Activated naive CD8-positive, alpha-beta T cell treated with anti-CD3 and anti-CD28 coated beads, Interleukin-2, amount 50 U/mL, for 24 hours (primary cell): ENCODE results near the gene NXPH1.

Source experiments
- ATAC-seq: fragments of 150-1000 bp; cut with Tn5 transposase; one replicate; pipeline ENCODE4 v1.10.0; 2021
- DNase-seq: peaks from one replicate; pipeline ENCODE4 v3.0.0; 2021
- H3K27ac Mint-ChIP-seq: one replicate; pipeline ENCODE4 v1.8.0; 2021; ENCODE audit warnings: mild to moderate bottlenecking, mixed read lengths
- H3K27me3 Mint-ChIP-seq: one replicate; pipeline ENCODE4 v1.8.0; 2021; ENCODE audit warnings: mixed read lengths
- H3K36me3 Mint-ChIP-seq: one replicate; pipeline ENCODE4 v1.8.0; 2021; ENCODE audit warnings: low read depth, mixed read lengths
- H3K4me1 Mint-ChIP-seq: one replicate; pipeline ENCODE4 v1.8.0; 2021; ENCODE audit warnings: mixed read lengths
- H3K4me3 Mint-ChIP-seq: one replicate; pipeline ENCODE4 v1.8.0; 2021; ENCODE audit warnings: mild to moderate bottlenecking, moderate library complexity, mixed read lengths
- H3K9me3 Mint-ChIP-seq: one replicate; pipeline ENCODE4 v1.8.0; 2021; ENCODE audit warnings: mixed read lengths

Gene NXPH1

DNA sequence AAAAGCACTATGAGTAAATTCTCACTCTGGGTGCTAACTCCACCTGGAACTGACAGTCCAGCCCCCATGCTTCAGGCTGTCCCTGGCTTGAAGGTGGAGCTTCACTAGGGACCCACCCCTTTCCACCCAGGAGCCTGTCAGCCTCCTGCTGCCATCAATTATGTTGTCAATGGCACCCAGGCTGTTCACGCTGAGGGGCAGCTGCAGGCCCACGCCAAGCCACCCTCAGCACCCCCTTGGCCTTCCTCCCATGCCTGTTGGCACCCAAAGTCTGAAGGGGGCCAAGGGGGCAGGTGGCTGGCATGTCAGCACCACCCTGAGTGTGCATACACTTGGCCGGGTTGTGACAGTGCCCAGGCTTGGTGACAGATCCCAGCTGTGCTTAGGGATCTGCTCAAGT, 149.3 kb downstream of the NXPH1 start:
- Mint-ChIP-seq H3K27ac (no peak overlapping the region), H3K4me1 (no peaks in the 10 kb centered on the region), H3K36me3 (no peaks in the 10 kb centered on the region), H3K27me3 (no peaks in the 10 kb centered on the region), H3K4me3 (no peak overlapping the region), H3K9me3 (no peaks in the 10 kb centered on the region)
- no peak for DNase-seq
- ATAC-seq: no peak

- no peaks in the 10 kb centered on the region for H3K4me1 Mint-ChIP-seq
- H3K27me3 Mint-ChIP-seq: no peaks in the 10 kb centered on the region
- H3K36me3 Mint-ChIP-seq: no peaks in the 10 kb centered on the region
- DNase-seq: no peak
- ATAC-seq: no peak
- no peak overlapping the region for H3K27ac Mint-ChIP-seq
- no peak overlapping the region for H3K4me3 Mint-ChIP-seq
- no peaks in the 10 kb centered on the region for H3K9me3 Mint-ChIP-seq
These were observed 152.2 kb downstream of the NXPH1 start for GRCh38 chr7:8585591-8585990.

- Mint-ChIP-seq H3K27ac (no peak overlapping the region), H3K4me3 (no peak overlapping the region), H3K36me3 (no peaks in the 10 kb centered on the region), H3K4me1 (no peaks in the 10 kb centered on the region), H3K9me3 (peaks cover 4% of the 10 kb centered on the region), H3K27me3 (no peaks in the 10 kb centered on the region)
- no peak for ATAC-seq
- no peak for DNase-seq
These were observed 156.8 kb downstream of the NXPH1 start for GRCh38 chr7:8590225-8590624.

DNA sequence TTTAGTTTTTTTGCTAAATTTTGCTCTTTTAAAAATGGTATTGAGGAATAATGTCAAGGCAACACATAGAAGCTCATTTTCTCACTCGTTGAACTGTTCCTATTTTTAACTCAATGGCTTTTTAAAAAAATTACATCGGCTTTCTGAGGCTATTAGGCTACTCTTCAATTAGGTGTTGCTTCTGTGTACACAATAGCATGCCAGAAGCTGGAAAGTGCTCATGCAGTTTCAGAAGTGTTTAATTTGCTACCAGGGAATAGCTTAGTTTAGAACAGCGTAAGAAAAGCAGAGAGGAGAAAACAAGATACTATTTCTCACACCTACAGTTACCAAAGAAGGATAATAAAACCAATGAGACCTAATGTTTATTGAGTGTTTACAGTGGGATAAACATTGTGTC, 157.4 kb downstream of the NXPH1 start:
- Mint-ChIP-seq H3K9me3 (peaks cover 4% of the 10 kb centered on the region), H3K27ac (no peak overlapping the region), H3K27me3 (no peaks in the 10 kb centered on the region), H3K4me3 (no peak overlapping the region), H3K36me3 (no peaks in the 10 kb centered on the region), H3K4me1 (no peaks in the 10 kb centered on the region)
- ATAC-seq: no peak
- no peak for DNase-seq

DNA sequence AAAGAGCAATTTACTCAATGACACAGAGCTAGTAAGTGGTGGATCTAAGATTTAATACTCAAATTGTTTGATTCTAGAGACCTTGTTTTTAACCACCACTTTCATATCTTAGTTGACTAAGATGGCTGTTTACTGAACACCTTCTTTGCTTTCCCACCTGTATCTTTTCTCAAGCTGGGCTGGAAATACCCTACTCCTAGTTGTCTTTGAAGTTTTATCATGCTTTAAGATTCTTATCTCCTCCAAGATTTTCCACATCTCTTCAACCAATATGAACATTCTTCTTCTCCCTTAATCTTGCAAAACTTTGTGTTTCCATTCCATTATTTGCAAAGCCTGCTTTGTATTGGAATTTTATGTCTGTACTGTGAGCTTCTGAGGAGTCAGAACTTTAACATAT, 157.9 kb downstream of the NXPH1 start:
- H3K4me3 Mint-ChIP-seq: no peak overlapping the region
- DNase-seq (no peak), ATAC-seq (no peak)
- no peaks in the 10 kb centered on the region for H3K4me1 Mint-ChIP-seq
- H3K27ac Mint-ChIP-seq: no peak overlapping the region
- H3K36me3 Mint-ChIP-seq: no peaks in the 10 kb centered on the region
- H3K27me3 Mint-ChIP-seq: no peaks in the 10 kb centered on the region
- H3K9me3 Mint-ChIP-seq: peaks cover 4% of the 10 kb centered on the region

- Mint-ChIP-seq H3K4me3 (no peak overlapping the region), H3K36me3 (no peaks in the 10 kb centered on the region)
- DNase-seq: no peak
These were observed 158.8 kb downstream of the NXPH1 start for GRCh38 chr7:8592167-8592566.

DNA sequence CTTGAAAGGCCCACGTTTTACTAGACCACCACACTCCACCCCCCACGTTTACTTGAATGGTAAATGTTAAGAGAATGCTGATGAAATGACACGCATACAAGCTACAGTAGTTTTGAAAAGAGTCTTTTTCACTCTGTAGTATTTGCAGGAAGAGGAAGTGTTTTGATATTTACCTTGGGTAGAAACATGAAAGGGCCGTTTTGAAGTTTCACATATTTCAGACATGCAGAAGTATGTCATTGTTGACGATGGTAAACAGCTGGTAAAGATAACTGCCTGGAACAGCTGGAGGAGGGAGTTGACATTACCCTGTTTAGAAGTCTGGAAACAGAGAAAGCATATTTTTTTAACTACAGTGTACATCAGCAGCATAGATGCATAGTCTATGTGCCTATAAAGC, 160.7 kb downstream of the NXPH1 start:
- Mint-ChIP-seq H3K4me3 (no peak overlapping the region), H3K27me3 (no peaks in the 10 kb centered on the region), H3K36me3 (no peaks in the 10 kb centered on the region), H3K9me3 (peaks cover 4% of the 10 kb centered on the region), H3K4me1 (no peaks in the 10 kb centered on the region), H3K27ac (no peak overlapping the region)
- ATAC-seq (no peak), DNase-seq (no peak)

More at GRCh38 chr7:8592167-8592566, 158.8 kb downstream of the NXPH1 start:
- H3K4me1 Mint-ChIP-seq: no peaks in the 10 kb centered on the region
- H3K27ac Mint-ChIP-seq: no peak overlapping the region
- H3K9me3 Mint-ChIP-seq: peaks cover 4% of the 10 kb centered on the region
- no peaks in the 10 kb centered on the region for H3K27me3 Mint-ChIP-seq
- no peak for ATAC-seq

DNA sequence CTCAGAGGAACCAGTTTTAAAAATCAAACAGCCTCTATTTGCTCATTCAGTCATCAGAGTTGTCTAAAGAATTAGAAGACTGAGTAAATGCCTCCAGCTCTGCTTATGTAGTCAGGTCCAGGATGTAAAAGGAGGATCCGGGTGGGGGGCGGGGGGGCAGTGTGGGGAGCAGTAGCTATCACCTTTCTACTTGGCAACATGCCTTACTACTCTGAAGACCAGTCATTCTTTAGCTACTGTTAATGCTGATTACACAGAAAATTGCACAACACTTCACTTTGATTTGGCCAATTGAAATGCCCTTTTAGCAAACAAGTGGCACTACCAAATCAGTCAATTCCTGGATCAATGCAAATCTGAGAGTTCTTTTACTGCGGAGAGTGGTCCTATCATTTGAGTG, 164.2 kb downstream of the NXPH1 start:
- no peaks in the 10 kb centered on the region for H3K27me3 Mint-ChIP-seq
- H3K36me3 Mint-ChIP-seq: no peaks in the 10 kb centered on the region
- no peak overlapping the region for H3K27ac Mint-ChIP-seq
- H3K4me3 Mint-ChIP-seq: no peak overlapping the region
- H3K9me3 Mint-ChIP-seq: peaks cover 11% of the 10 kb centered on the region
- DNase-seq (no peak), ATAC-seq (no peak)
- no peaks in the 10 kb centered on the region for H3K4me1 Mint-ChIP-seq

DNA sequence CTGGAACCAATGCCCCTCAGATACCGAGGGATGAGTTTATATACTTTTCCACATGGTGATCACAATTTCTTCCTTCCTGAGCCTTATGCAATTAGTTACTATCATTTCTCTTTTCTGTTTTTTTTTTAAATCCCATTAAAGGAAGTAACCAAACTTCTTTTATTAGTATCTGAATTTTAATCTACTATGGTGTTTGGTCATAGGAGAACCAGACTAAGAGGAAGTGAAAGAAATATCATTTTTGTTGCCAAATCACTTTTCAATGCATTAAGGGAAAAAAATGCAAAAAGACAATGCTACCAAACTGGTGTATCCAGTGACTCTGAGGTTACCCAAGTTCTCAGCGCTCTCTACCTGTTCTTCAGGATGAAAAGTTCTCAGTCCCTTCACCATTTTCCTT, 167.7 kb downstream of the NXPH1 start:
- no peaks in the 10 kb centered on the region for H3K4me1 Mint-ChIP-seq
- H3K27ac Mint-ChIP-seq: no peak overlapping the region
- no peaks in the 10 kb centered on the region for H3K27me3 Mint-ChIP-seq
- no peak for DNase-seq
- H3K36me3 Mint-ChIP-seq: no peaks in the 10 kb centered on the region
- H3K4me3 Mint-ChIP-seq: no peak overlapping the region
- peaks cover 7% of the 10 kb centered on the region for H3K9me3 Mint-ChIP-seq
- ATAC-seq: no peak

DNA sequence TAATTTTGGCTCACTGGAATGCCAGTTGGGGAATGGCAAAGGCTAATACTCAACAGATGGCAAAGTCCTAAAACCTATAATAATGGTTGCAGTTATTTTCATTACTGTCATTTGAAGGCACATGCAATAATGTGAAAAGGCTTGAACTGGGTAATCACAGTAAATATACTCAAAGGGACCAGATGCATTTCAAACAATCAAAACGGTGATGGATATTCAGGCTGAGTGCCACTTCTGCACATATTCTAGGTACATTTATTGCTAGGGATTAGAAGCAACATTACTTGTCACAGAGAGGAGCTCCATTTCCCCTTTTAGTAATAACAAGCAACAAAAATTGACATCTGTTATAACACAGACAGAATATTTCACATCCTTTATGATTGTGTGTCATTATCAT, 171.8 kb downstream of the NXPH1 start:
- Mint-ChIP-seq H3K4me1 (no peaks in the 10 kb centered on the region), H3K9me3 (peaks cover 4% of the 10 kb centered on the region), H3K27ac (no peak overlapping the region), H3K4me3 (no peak overlapping the region), H3K27me3 (no peaks in the 10 kb centered on the region), H3K36me3 (no peaks in the 10 kb centered on the region)
- ATAC-seq (no peak), DNase-seq (no peak)

GRCh38 chr7:8612584-8612983, 179.2 kb downstream of the NXPH1 start:
- no peaks in the 10 kb centered on the region for H3K4me1 Mint-ChIP-seq
- no peaks in the 10 kb centered on the region for H3K27me3 Mint-ChIP-seq
- H3K4me3 Mint-ChIP-seq: no peak overlapping the region
- no peak for ATAC-seq
- no peaks in the 10 kb centered on the region for H3K36me3 Mint-ChIP-seq
- no peaks in the 10 kb centered on the region for H3K9me3 Mint-ChIP-seq
- no peak overlapping the region for H3K27ac Mint-ChIP-seq
- no peak for DNase-seq

GRCh38 chr7:8613191-8613590, 179.8 kb downstream of the NXPH1 start:
- no peaks in the 10 kb centered on the region for H3K4me1 Mint-ChIP-seq
- no peak for ATAC-seq
- DNase-seq: no peak
- no peaks in the 10 kb centered on the region for H3K36me3 Mint-ChIP-seq
- no peak overlapping the region for H3K4me3 Mint-ChIP-seq
- no peaks in the 10 kb centered on the region for H3K9me3 Mint-ChIP-seq
- no peaks in the 10 kb centered on the region for H3K27me3 Mint-ChIP-seq
- no peak overlapping the region for H3K27ac Mint-ChIP-seq

DNA sequence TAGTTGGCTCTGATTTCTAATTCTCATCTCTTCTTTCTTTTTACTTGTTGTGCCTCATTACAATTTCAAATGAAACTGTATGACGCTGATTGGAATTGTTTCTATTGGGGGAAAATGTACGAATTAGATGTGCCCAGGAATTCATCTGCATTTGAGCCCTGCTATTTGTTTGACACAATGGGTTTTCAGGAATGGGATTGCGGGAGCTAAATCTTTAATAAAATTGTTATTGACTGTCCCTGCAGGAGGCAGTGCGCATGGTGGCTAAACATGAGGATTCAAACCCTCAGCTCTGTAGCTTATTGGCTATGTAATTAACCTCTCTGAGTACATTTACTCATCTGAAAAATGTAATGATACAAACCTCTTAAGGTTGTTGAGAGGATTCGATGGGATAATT, 181.6 kb downstream of the NXPH1 start:
- H3K4me1 Mint-ChIP-seq: no peaks in the 10 kb centered on the region
- H3K4me3 Mint-ChIP-seq: no peak overlapping the region
- H3K36me3 Mint-ChIP-seq: no peaks in the 10 kb centered on the region
- ATAC-seq (no peak), DNase-seq (no peak)
- no peaks in the 10 kb centered on the region for H3K9me3 Mint-ChIP-seq
- H3K27ac Mint-ChIP-seq: no peak overlapping the region
- no peaks in the 10 kb centered on the region for H3K27me3 Mint-ChIP-seq

DNA sequence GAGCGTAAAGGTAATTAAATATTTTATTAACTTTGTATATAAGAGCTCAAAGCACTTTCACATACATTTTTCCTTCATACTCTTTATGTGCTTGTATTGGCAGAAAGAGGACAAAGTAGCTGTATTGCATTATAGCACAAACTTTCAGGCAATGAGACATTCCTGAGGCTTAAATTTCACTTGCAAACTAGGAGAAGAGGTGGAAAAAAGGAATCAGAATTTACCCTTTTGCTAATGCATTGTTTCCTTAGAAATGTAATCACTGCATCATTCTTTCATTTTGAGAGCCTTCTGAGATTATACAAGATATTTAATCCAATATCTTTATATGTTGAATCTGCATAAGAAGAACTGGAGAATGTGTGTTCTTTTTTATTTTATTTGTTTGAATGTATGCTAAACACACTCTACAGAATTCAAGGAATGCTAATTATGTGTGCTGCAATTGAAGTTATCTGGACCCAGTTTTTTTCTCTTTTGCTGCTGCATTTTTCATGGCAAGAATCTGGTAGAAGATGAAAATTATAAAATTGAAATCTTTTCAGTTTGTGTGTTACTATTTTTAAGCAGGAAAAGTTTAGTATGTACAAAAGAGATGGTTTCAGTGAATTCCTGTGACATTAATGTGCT, 185.1 kb downstream of the NXPH1 start:
- Mint-ChIP-seq H3K27ac (no peak overlapping the region), H3K27me3 (no peaks in the 10 kb centered on the region), H3K4me3 (no peak overlapping the region), H3K9me3 (no peaks in the 10 kb centered on the region), H3K4me1 (no peaks in the 10 kb centered on the region), H3K36me3 (no peaks in the 10 kb centered on the region)
- ATAC-seq: no peak
- DNase-seq: no peak

DNA sequence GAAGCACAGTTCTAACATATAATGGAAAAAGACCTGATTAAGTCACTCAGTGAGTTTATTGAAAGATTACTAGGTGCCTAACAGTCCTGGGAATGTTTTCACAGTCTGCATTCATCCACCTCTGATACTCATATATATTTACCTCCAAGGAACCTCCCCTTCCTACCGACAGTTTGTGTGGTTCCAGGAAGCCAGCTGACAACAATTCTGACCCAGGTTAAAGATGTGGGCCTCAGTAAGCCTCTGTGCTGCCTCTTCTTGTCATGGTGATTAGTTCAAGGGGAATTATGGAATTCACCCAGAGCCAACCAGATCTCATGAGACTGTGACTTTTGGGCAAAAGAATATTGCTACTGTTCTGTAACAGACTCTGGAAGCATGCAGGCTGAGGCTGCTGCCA, 186.8 kb downstream of the NXPH1 start:
- H3K9me3 Mint-ChIP-seq: no peaks in the 10 kb centered on the region
- ATAC-seq: no peak
- H3K27me3 Mint-ChIP-seq: no peaks in the 10 kb centered on the region
- no peaks in the 10 kb centered on the region for H3K36me3 Mint-ChIP-seq
- H3K27ac Mint-ChIP-seq: no peak overlapping the region
- DNase-seq: no peak
- H3K4me3 Mint-ChIP-seq: no peak overlapping the region
- no peaks in the 10 kb centered on the region for H3K4me1 Mint-ChIP-seq

GRCh38 chr7:8625612-8626011, 192.2 kb downstream of the NXPH1 start:
- no peak overlapping the region for H3K27ac Mint-ChIP-seq
- no peaks in the 10 kb centered on the region for H3K9me3 Mint-ChIP-seq
- no peak overlapping the region for H3K4me3 Mint-ChIP-seq
- no peak for DNase-seq
- H3K36me3 Mint-ChIP-seq: no peaks in the 10 kb centered on the region
- no peaks in the 10 kb centered on the region for H3K27me3 Mint-ChIP-seq
- H3K4me1 Mint-ChIP-seq: no peaks in the 10 kb centered on the region
- ATAC-seq: no peak
